ENCODE data around the gene MKNK1. TPM values are rescaled to one million over a fixed set of nuclear protein-coding genes. Genes with fewer than 3 reads are reported as not detected.

Gene MKNK1
- total RNA-seq, 1 experiment from 2014 or later: 18.6 TPM

DNA sequence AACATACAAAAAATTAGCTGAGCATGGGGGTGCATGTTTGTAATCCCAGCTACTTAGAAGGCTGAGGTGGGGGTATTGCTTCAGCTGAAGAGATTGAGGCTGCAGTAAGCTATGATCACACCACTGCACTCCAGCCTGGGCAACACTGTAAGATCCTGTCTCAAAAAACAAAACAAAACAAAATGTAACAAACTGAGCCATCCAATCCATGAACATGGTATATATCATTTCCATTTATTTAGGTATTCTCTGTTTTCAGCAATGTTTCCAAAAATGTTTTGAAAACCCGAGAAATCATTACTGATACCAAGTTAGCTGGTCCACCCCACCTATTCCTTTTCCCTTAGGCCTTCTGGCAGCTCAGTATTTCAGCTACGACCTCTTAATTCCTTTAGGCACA is 45.7 kb upstream of the MKNK1 start:
- ATAC-seq (no peak), DNase-seq (ENCODE audit: low spot score) (no peak)
- TF ChIP-seq SMAD4 (CRISPR knock-in tag; IDR thresholded peaks at IDR 0.05) (no peak), ZNF219 (CRISPR knock-in tag; IDR thresholded peaks at IDR 0.05; ENCODE audit: borderline replicate concordance) (no peak), NR1H2 (CRISPR knock-in tag; IDR thresholded peaks at IDR 0.05) (no peak), PRRX2 (CRISPR knock-in tag; IDR thresholded peaks at IDR 0.05) (no peak)
- TF ChIP-seq, protein P1, sequence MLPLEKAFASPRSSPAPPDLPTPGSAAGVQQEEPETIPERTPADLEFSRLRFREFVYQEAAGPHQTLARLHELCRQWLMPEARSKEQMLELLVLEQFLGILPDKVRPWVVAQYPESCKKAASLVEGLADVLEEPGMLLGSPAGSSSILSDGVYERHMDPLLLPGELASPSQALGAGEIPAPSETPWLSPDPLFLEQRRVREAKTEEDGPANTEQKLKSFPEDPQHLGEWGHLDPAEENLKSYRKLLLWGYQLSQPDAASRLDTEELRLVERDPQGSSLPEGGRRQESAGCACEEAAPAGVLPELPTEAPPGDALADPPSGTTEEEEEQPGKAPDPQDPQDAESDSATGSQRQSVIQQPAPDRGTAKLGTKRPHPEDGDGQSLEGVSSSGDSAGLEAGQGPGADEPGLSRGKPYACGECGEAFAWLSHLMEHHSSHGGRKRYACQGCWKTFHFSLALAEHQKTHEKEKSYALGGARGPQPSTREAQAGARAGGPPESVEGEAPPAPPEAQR (CRISPR knock-in tag; IDR thresholded peaks at IDR 0.05): no peak
- TF ChIP-seq, protein P2, sequence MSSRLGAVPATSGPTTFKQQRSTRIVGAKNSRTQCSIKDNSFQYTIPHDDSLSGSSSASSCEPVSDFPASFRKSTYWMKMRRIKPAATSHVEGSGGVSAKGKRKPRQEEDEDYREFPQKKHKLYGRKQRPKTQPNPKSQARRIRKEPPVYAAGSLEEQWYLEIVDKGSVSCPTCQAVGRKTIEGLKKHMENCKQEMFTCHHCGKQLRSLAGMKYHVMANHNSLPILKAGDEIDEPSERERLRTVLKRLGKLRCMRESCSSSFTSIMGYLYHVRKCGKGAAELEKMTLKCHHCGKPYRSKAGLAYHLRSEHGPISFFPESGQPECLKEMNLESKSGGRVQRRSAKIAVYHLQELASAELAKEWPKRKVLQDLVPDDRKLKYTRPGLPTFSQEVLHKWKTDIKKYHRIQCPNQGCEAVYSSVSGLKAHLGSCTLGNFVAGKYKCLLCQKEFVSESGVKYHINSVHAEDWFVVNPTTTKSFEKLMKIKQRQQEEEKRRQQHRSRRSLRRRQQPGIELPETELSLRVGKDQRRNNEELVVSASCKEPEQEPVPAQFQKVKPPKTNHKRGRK (CRISPR knock-in tag; IDR thresholded peaks at IDR 0.05; ENCODE audit: borderline replicate concordance): no peak
- ChIA-PET POLR2A (no interaction called here), CTCF (no interaction called here)
- Mint-ChIP-seq H3K27me3 (ENCODE audit: low read depth) (no peaks in the 10 kb centered on the region), H3K9me3 (peaks cover 25% of the 10 kb centered on the region), H3K36me3 (peaks cover 55% of the 10 kb centered on the region), H3K27ac (no peak overlapping the region), H3K4me1 (no peaks in the 10 kb centered on the region), H3K4me3 (no peak overlapping the region)

DNA sequence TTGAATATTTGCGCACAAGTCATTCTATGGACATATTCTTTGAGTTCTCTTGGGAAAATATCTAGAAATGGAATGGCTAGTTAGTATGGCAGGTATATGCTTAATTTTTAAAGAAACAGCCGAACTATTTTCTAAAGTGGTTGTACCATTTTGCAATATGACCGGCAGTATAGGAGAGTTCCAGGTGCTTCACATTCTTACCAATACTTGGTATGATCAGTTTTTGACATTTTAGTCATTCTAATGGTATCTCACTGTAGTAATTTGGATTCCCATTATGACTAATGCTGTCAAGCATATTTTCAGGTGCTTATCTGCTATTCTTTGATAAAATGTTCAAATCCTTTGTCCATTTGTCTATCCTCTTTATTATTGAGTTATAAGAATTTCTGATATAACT is 43.5 kb upstream of the MKNK1 start:
- Mint-ChIP-seq H3K4me1 (no peaks in the 10 kb centered on the region), H3K27ac (no peak overlapping the region), H3K36me3 (peaks cover 47% of the 10 kb centered on the region), H3K9me3 (peaks cover 23% of the 10 kb centered on the region), H3K4me3 (no peak overlapping the region), H3K27me3 (ENCODE audit: low read depth) (no peaks in the 10 kb centered on the region)
- no peak for DNase-seq (ENCODE audit: low spot score)
- POLR2A ChIA-PET: no interaction called here
- ATAC-seq: no peak
- TF ChIP-seq FOXP1 (CRISPR knock-in tag; IDR thresholded peaks at IDR 0.05; ENCODE audit: borderline replicate concordance): no peak
- TF ChIP-seq HMGXB4 (CRISPR knock-in tag; IDR thresholded peaks at IDR 0.05): no peak
- TF ChIP-seq SOX15 (CRISPR knock-in tag; IDR thresholded peaks at IDR 0.05): no peak
- no peak for TF ChIP-seq ZNF317 (CRISPR knock-in tag; IDR thresholded peaks at IDR 0.05; ENCODE audit: borderline replicate concordance, low read depth)
- TF ChIP-seq, protein P3, sequence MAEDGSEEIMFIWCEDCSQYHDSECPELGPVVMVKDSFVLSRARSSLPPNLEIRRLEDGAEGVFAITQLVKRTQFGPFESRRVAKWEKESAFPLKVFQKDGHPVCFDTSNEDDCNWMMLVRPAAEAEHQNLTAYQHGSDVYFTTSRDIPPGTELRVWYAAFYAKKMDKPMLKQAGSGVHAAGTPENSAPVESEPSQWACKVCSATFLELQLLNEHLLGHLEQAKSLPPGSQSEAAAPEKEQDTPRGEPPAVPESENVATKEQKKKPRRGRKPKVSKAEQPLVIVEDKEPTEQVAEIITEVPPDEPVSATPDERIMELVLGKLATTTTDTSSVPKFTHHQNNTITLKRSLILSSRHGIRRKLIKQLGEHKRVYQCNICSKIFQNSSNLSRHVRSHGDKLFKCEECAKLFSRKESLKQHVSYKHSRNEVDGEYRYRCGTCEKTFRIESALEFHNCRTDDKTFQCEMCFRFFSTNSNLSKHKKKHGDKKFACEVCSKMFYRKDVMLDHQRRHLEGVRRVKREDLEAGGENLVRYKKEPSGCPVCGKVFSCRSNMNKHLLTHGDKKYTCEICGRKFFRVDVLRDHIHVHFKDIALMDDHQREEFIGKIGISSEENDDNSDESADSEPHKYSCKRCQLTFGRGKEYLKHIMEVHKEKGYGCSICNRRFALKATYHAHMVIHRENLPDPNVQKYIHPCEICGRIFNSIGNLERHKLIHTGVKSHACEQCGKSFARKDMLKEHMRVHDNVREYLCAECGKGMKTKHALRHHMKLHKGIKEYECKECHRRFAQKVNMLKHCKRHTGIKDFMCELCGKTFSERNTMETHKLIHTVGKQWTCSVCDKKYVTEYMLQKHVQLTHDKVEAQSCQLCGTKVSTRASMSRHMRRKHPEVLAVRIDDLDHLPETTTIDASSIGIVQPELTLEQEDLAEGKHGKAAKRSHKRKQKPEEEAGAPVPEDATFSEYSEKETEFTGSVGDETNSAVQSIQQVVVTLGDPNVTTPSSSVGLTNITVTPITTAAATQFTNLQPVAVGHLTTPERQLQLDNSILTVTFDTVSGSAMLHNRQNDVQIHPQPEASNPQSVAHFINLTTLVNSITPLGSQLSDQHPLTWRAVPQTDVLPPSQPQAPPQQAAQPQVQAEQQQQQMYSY (CRISPR knock-in tag; IDR thresholded peaks at IDR 0.05): no peak
- TF ChIP-seq ATF6 (CRISPR knock-in tag; IDR thresholded peaks at IDR 0.05): no peak
- TF ChIP-seq GTF2I (CRISPR knock-in tag; conservative IDR thresholded peaks at IDR 0.05): no peak
- no peak for TF ChIP-seq ZNF219 (CRISPR knock-in tag; IDR thresholded peaks at IDR 0.05; ENCODE audit: borderline replicate concordance)
- TF ChIP-seq SMAD3 (CRISPR knock-in tag; IDR thresholded peaks at IDR 0.05; ENCODE audit: borderline replicate concordance): no peak
- TF ChIP-seq ZNF671 (CRISPR knock-in tag; IDR thresholded peaks at IDR 0.05): no peak
- no peak for TF ChIP-seq AR (CRISPR knock-in tag; IDR thresholded peaks at IDR 0.05)
- TF ChIP-seq, protein P4, sequence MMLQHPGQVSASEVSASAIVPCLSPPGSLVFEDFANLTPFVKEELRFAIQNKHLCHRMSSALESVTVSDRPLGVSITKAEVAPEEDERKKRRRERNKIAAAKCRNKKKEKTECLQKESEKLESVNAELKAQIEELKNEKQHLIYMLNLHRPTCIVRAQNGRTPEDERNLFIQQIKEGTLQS (CRISPR knock-in tag; conservative IDR thresholded peaks at IDR 0.05): no peak
- no peak for TF ChIP-seq ZNF121 (CRISPR knock-in tag; IDR thresholded peaks at IDR 0.05)
- CTCF ChIA-PET: no interaction called here
